MM.1S (cell line): ENCODE results near the gene DAB2IP.

Source experiments
- DNase-seq: peaks from one replicate; pipeline ENCODE4 v3.0.0-alpha.2; 2015
- H2AFZ ChIP-seq: fragments of 300-600 bp; sonication (generic); 2 replicates; pipeline ENCODE4 v1.6.0; 2016; ENCODE audit warnings: antibody characterized with exemption, low read length
- H3F3A ChIP-seq: fragments of 300-600 bp; sonication (generic); 2 replicates; pipeline ENCODE4 v1.6.1; 2016; ENCODE audit warnings: mild to moderate bottlenecking, antibody characterized with exemption, low read length, moderate library complexity, mixed read lengths; ENCODE audit not compliant: insufficient read depth
- H3K27ac ChIP-seq: fragments of 300-600 bp; sonication (generic); 2 replicates; pipeline ENCODE4 v1.5.1; 2016; ENCODE audit warnings: mild to moderate bottlenecking, low read length
- H3K27me3 ChIP-seq: fragments of 300-600 bp; sonication (generic); replicated peaks from 2 replicates; pipeline ENCODE4 v1.6.0; 2016; ENCODE audit warnings: low read length; ENCODE audit not compliant: insufficient read depth
- H3K36me3 ChIP-seq: fragments of 300-600 bp; sonication (generic); replicated peaks from 2 replicates; pipeline ENCODE4 v1.6.1; 2016; ENCODE audit warnings: mild to moderate bottlenecking, low read length, mixed read lengths; ENCODE audit not compliant: insufficient read depth
- H3K4me1 ChIP-seq: fragments of 300-600 bp; sonication (generic); 2 replicates; pipeline ENCODE4 v1.6.1; 2016; ENCODE audit warnings: low read length, mixed read lengths
- H3K4me2 ChIP-seq: fragments of 300-600 bp; sonication (generic); 2 replicates; pipeline ENCODE4 v1.6.0; 2016; ENCODE audit warnings: low read depth, low read length
- H3K4me3 ChIP-seq: fragments of 300-600 bp; sonication (generic); 2 replicates; pipeline ENCODE4 v1.5.1; 2016; ENCODE audit warnings: low read length, mixed read lengths
- H3K79me2 ChIP-seq: fragments of 300-600 bp; sonication (generic); 2 replicates; pipeline ENCODE4 v1.6.1; 2016; ENCODE audit warnings: mixed run types, low read length, mixed read lengths
- H3K9ac ChIP-seq: fragments of 300-600 bp; sonication (generic); 2 replicates; pipeline ENCODE4 v1.6.1; 2016; ENCODE audit warnings: low read length, mixed read lengths
- H3K9me2 ChIP-seq: fragments of 300-600 bp; sonication (generic); replicated peaks from 2 replicates; pipeline ENCODE4 v1.6.1; 2016; ENCODE audit warnings: mild to moderate bottlenecking, low read length, mixed read lengths; ENCODE audit not compliant: insufficient read depth
- H3K9me3 ChIP-seq: fragments of 300-600 bp; sonication (generic); replicated peaks from 2 replicates; pipeline ENCODE4 v1.6.1; 2016; ENCODE audit warnings: mild to moderate bottlenecking, low read length, mixed read lengths; ENCODE audit not compliant: insufficient read depth
- H4K20me1 ChIP-seq: fragments of 300-600 bp; sonication (generic); 2 replicates; pipeline ENCODE4 v1.6.1; 2016; ENCODE audit warnings: mild to moderate bottlenecking, low read length, moderate library complexity, mixed read lengths; ENCODE audit not compliant: insufficient read depth
- CTCF ChIP-seq: fragments of 300-600 bp; sonication (generic); IDR thresholded peaks from 2 replicates; pipeline ENCODE4 v1.5.1; 2016; ENCODE audit warnings: antibody characterized with exemption, low read length, mixed read lengths
- EZH2 ChIP-seq: fragments of 300-600 bp; sonication (generic); optimal IDR thresholded peaks from 2 replicates; pipeline ENCODE3; 2017; ENCODE audit warnings: low read depth, mild to moderate bottlenecking, antibody characterized with exemption, low read length, mixed read lengths
- EZH2phosphoT487 ChIP-seq: fragments of 300-600 bp; sonication (generic); IDR thresholded peaks from 2 replicates; pipeline ENCODE4 v1.6.1; 2018; ENCODE audit warnings: antibody characterized with exemption, low read length

DAB2IP gene

GRCh38 chr9:121651008-121651294, 483 bp upstream of the DAB2IP start:
- no peaks in the 10 kb centered on the region for H4K20me1 ChIP-seq
- H3K27me3 ChIP-seq, result peaks cover 55% of the 10 kb centered on the region
- H2AFZ ChIP-seq, result peak overlapping the region; percentile 29; the same call in 1 of the 2 replicates
- no peaks in the 10 kb centered on the region for H3F3A ChIP-seq
- no peaks in the 10 kb centered on the region for H3K9me3 ChIP-seq
- no peaks in the 10 kb centered on the region for H3K4me1 ChIP-seq
- no peak overlapping the region for H3K9ac ChIP-seq
- no peak overlapping the region; the same call in 1 of the 2 replicates for H3K4me2 ChIP-seq
- no peak for DNase-seq
- H3K36me3 ChIP-seq, result no peaks in the 10 kb centered on the region
- no peaks in the 10 kb centered on the region for H3K79me2 ChIP-seq
- TF ChIP-seq CTCF (no peak), EZH2 (no peak), EZH2phosphoT487 (no peak)
- no peak overlapping the region for H3K4me3 ChIP-seq
- no peak overlapping the region for H3K27ac ChIP-seq
- H3K9me2 ChIP-seq, result no peaks in the 10 kb centered on the region

- Histone ChIP-seq H3K27ac (no peak overlapping the region), H3K79me2 (no peaks in the 10 kb centered on the region), H4K20me1 (no peaks in the 10 kb centered on the region), H3F3A (no peaks in the 10 kb centered on the region), H3K4me1 (no peaks in the 10 kb centered on the region), H3K4me2 (peak overlapping the region; percentile 86; the same call in 1 of the 2 replicates), H3K36me3 (no peaks in the 10 kb centered on the region), H3K9me3 (no peaks in the 10 kb centered on the region), H3K9ac (peak overlapping the region; percentile 10; the same call in 1 of the 2 replicates), H3K4me3 (peak overlapping the region; percentile 53; the same call in 1 of the 2 replicates), H2AFZ (0 out of 2 replicates have a peak overlapping the region, but pooled peaks have one; percentile 15), H3K9me2 (no peaks in the 10 kb centered on the region), H3K27me3 (peaks cover 55% of the 10 kb centered on the region)
- no peak for TF ChIP-seq CTCF
- TF ChIP-seq EZH2, result no peak
- no peak for DNase-seq
Observed at GRCh38 chr9:121652021-121652837, 795 bp downstream of the DAB2IP start.

GRCh38 chr9:121652838-121653231, 1.4 kb downstream of the DAB2IP start:
- Histone ChIP-seq H3K9me3 (no peaks in the 10 kb centered on the region), H3K9ac (no peak overlapping the region), H3K36me3 (no peaks in the 10 kb centered on the region), H3K27me3 (peaks cover 56% of the 10 kb centered on the region), H4K20me1 (no peaks in the 10 kb centered on the region), H3F3A (no peaks in the 10 kb centered on the region), H3K4me2 (no peak overlapping the region), H3K27ac (no peak overlapping the region), H3K4me3 (no peak overlapping the region), H2AFZ (no peak overlapping the region), H3K9me2 (no peaks in the 10 kb centered on the region), H3K4me1 (no peaks in the 10 kb centered on the region), H3K79me2 (no peaks in the 10 kb centered on the region)
- DNase-seq, result no peak
- TF ChIP-seq CTCF (no peak), EZH2phosphoT487 (no peak), EZH2 (no peak)
